HepG2 (cell line): Measurements from ENCODE around the gene LIME1.

Experiments
- CHD2 ChIP-seq: IDR thresholded peaks from 2 replicates; pipeline ENCODE4 v1.6.1; 2011; ENCODE audit warnings: low read depth, low read length, improper control_type of control experiment
- KDM4B ChIP-seq: sonication (generic); formaldehyde crosslinking; IDR thresholded peaks from 2 replicates; pipeline ENCODE4 v1.4.0; 2020; ENCODE audit warnings: missing genetic modification reagents
- MBD4 ChIP-seq: IDR thresholded peaks from 2 replicates; pipeline ENCODE4 v1.6.1; 2012; ENCODE audit warnings: low read length, inconsistent platforms, borderline replicate concordance
- NR3C1 ChIP-seq: sonication (generic); formaldehyde crosslinking; IDR thresholded peaks from 2 replicates; pipeline ENCODE4 v1.4.0; 2020; ENCODE audit warnings: missing genetic modification reagents
- POLR2AphosphoS5 ChIP-seq: IDR thresholded peaks from 2 replicates; pipeline ENCODE4 v1.6.1; 2012; ENCODE audit warnings: low read depth, low read length
- RXRA ChIP-seq: sonication (generic); formaldehyde crosslinking; IDR thresholded peaks from 2 replicates; pipeline ENCODE4 v1.5.1; 2020; ENCODE audit warnings: missing genetic modification reagents
- ZNF235 ChIP-seq: sonication (generic); formaldehyde crosslinking; IDR thresholded peaks from 2 replicates; pipeline ENCODE4 v1.8.1; 2023; ENCODE audit warnings: mild to moderate bottlenecking, missing genetic modification reagents, borderline replicate concordance

- no peak for TF ChIP-seq NR3C1 (CRISPR knock-in tag)
- no peak for TF ChIP-seq KDM4B
- no peak for TF ChIP-seq MBD4
- 0 out of 2 replicates have a peak, but pooled peaks have one; percentile 12 for TF ChIP-seq POLR2AphosphoS5
- TF ChIP-seq CHD2: no peak
- TF ChIP-seq RXRA (CRISPR knock-in tag): no peak
- no peak for TF ChIP-seq ZNF235 (CRISPR knock-in tag)
Observed at GRCh38 chr20:63702036-63702665, 34.3 kb upstream of the LIME1 start.
